Skeletal muscle tissue (tissue), 4 donors: Measurements from ENCODE around the gene USH1C. TPM values are rescaled to one million over a fixed set of nuclear protein-coding genes. Genes with fewer than 3 reads are reported as not detected.
A peak's percentile ranks its signal among the peaks of the same experiment; 100 is the strongest.

Experiments
- H3K27ac ChIP-seq: one replicate; pipeline ENCODE4 v1.7.0; 2013; ENCODE audit warnings: mild to moderate bottlenecking, low read depth, low read length, inconsistent platforms
- H3K27me3 ChIP-seq, 3 donors: one replicate each; pipeline ENCODE4 v1.7.0; 2013; ENCODE audit warnings: low read length in 3 of 3; ENCODE audit not compliant: control insufficient read depth in 3 of 3, insufficient read depth in 3 of 3
- H3K36me3 ChIP-seq, 3 donors: one replicate each; pipeline ENCODE4 v1.7.0; 2013; ENCODE audit warnings: low read length in 3 of 3; ENCODE audit not compliant: control insufficient read depth in 3 of 3, insufficient read depth in 3 of 3
- H3K4me1 ChIP-seq, 3 donors: one replicate each; pipeline ENCODE4 v1.7.0; 2013; ENCODE audit warnings: low read length in 3 of 3, mild to moderate bottlenecking in 3 of 3; ENCODE audit not compliant: control insufficient read depth in 3 of 3, insufficient read depth in 3 of 3
- H3K4me3 ChIP-seq, 3 donors: one replicate each; pipeline ENCODE4 v1.7.0; 2013; ENCODE audit warnings: low read length in 3 of 3
- H3K9ac ChIP-seq, 3 donors: one replicate each; pipeline ENCODE4 v1.7.0; 2013; ENCODE audit warnings: low read length in 3 of 3, mild to moderate bottlenecking in 3 of 3, moderate library complexity in 2 of 3, low read depth in 1 of 3
- H3K9me3 ChIP-seq, 3 donors: one replicate each; pipeline ENCODE4 v1.7.0; 2013; ENCODE audit warnings: low read length in 3 of 3; ENCODE audit not compliant: control insufficient read depth in 3 of 3
- total RNA-seq: library from RNA; depleted of rRNA; stranded (reverse); fragments of >200 nt; gene quantifications from one replicate; pipeline ENCODE4 v1.2.3, GENCODE V29; 2014
- donor health status: Osteomylitis.

The USH1C gene
- total RNA-seq, 1 donor from 2014 or later: not detected

- Histone ChIP-seq H3K9ac (no peak overlapping the region), H3K36me3 (no peaks in the 10 kb centered on the region)
Observed at GRCh38 chr11:17511571-17511970, 32.6 kb downstream of the USH1C start.

GRCh38 chr11:17510507-17511206 is 33.6 kb downstream of the USH1C start:
- H3K27me3 ChIP-seq: peaks cover 0 to 3% (median 0%) of the 10 kb centered on the region in 3 donors
- peaks cover 8 to 20% (median 16%) of the 10 kb centered on the region in 3 donors for H3K4me1 ChIP-seq
- no peaks in the 10 kb centered on the region for H3K9me3 ChIP-seq
- H3K9ac ChIP-seq: no peak overlapping the region
- no peak overlapping the region for H3K4me3 ChIP-seq
- no peak overlapping the region for H3K27ac ChIP-seq
- H3K36me3 ChIP-seq: no peaks in the 10 kb centered on the region

More at GRCh38 chr11:17511571-17511970, 32.6 kb downstream of the USH1C start:
- no peak overlapping the region for H3K27ac ChIP-seq
- H3K4me3 ChIP-seq: no peak overlapping the region
- H3K9me3 ChIP-seq: no peaks in the 10 kb centered on the region
- peaks cover 0 to 3% (median 0%) of the 10 kb centered on the region in 3 donors for H3K27me3 ChIP-seq
- H3K4me1 ChIP-seq: peaks cover 8 to 20% (median 16%) of the 10 kb centered on the region in 3 donors

DNA sequence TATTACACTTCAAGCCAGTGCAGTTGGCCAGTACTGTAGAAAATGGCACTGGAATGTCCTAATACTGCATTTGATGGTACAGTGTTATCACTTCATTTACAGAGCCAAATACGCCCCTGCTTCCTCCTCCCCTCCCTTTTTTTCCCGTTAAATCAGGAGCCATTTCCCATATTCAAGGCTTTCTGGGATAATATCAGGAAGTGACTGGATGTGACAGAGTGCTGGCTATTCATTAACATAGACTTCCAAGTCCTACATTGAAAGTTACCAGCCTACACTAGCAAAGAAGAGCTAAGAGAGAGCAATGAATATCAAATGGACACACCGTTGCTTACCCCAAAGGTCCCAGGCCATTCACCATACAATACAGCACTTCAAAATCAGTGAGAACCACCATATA is 35.4 kb downstream of the USH1C start:
- Histone ChIP-seq H3K9ac (no peak overlapping the region), H3K36me3 (no peaks in the 10 kb centered on the region), H3K27me3 (peaks cover 0 to 3% (median 0%) of the 10 kb centered on the region in 3 donors), H3K27ac (peak overlapping the region; percentile 16), H3K4me1 (peaks cover 25 to 34% (median 32%) of the 10 kb centered on the region in 3 donors), H3K4me3 (no peak overlapping the region), H3K9me3 (no peaks in the 10 kb centered on the region)

- Histone ChIP-seq H3K9me3 (no peaks in the 10 kb centered on the region), H3K4me3 (no peak overlapping the region), H3K27ac (peak overlapping the region; percentile 16), H3K9ac (no peak overlapping the region), H3K27me3 (peaks cover 0 to 3% (median 0%) of the 10 kb centered on the region in 3 donors), H3K4me1 (peaks cover 25 to 34% (median 33%) of the 10 kb centered on the region in 3 donors), H3K36me3 (no peaks in the 10 kb centered on the region)
Observed at GRCh38 chr11:17508306-17508705, 35.9 kb downstream of the USH1C start.

DNA sequence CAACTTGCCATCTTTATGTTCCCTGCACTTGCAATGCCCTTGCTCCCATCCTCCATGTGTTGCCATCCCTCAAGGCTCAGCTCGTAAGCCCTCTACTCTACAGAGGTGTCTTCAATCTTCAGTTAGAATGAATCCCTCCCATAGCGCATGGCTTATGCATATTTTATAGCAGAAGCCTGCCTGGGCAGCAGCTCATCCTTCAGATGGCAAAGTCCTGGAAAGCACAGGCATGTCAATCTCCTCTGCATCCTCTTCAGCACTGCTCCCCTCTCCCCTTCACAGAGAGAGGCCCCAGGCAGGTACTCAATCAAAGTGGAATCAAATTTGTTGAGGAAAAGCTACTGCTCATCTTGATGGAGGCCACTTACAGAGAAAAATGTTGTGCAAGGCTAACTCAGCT is 36.4 kb downstream of the USH1C start:
- Histone ChIP-seq H3K36me3 (no peaks in the 10 kb centered on the region), H3K4me1 (peaks cover 25 to 34% (median 33%) of the 10 kb centered on the region in 3 donors), H3K9ac (no peak overlapping the region), H3K27ac (peak overlapping the region; percentile 16), H3K27me3 (peaks cover 0 to 3% (median 0%) of the 10 kb centered on the region in 3 donors), H3K9me3 (no peaks in the 10 kb centered on the region), H3K4me3 (no peak overlapping the region)

DNA sequence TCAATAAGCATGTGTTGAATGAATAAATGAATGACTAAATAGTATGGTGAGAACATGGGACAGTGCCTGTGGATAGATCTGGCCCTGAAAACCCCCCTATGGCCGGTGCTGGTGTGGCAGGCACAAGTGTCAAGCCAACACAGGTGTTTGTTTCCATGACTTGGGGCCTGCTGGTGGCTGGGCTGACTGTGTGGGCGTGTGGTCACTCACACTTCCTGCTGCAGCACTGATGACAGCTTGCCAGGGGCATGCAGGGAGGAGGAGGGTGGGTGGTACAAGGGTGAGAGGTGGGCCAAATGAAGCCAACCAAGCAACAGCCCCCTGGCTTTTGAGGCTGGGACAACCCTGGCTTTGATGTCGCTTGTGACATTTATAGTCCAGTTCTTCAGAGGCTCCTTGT is 37.3 kb downstream of the USH1C start:
- Histone ChIP-seq H3K9ac (no peak overlapping the region), H3K27ac (no peak overlapping the region), H3K4me1 (peaks cover 25 to 34% (median 33%) of the 10 kb centered on the region in 3 donors), H3K36me3 (no peaks in the 10 kb centered on the region), H3K27me3 (no peaks in the 10 kb centered on the region), H3K4me3 (no peak overlapping the region), H3K9me3 (no peaks in the 10 kb centered on the region)

- H3K4me1 ChIP-seq: peaks cover 21 to 34% (median 31%) of the 10 kb centered on the region in 3 donors
- H3K9ac ChIP-seq: no peak overlapping the region
- H3K9me3 ChIP-seq: no peaks in the 10 kb centered on the region
- no peak overlapping the region for H3K4me3 ChIP-seq
- H3K27me3 ChIP-seq: no peaks in the 10 kb centered on the region
- no peaks in the 10 kb centered on the region for H3K36me3 ChIP-seq
- H3K27ac ChIP-seq: no peak overlapping the region
Observed at GRCh38 chr11:17506314-17506713, 37.9 kb downstream of the USH1C start.

GRCh38 chr11:17505146-17505545 is 39.1 kb downstream of the USH1C start:
- Histone ChIP-seq H3K9me3 (no peaks in the 10 kb centered on the region), H3K4me3 (no peak overlapping the region), H3K27ac (peak overlapping the region; percentile 12), H3K9ac (peak overlapping the region in 1 of 3 donors; percentile 54), H3K36me3 (no peaks in the 10 kb centered on the region), H3K27me3 (peaks cover 0 to 2% (median 0%) of the 10 kb centered on the region in 3 donors), H3K4me1 (peaks cover 21 to 34% (median 31%) of the 10 kb centered on the region in 3 donors)

GRCh38 chr11:17504330-17505107 is 39.7 kb downstream of the USH1C start:
- H3K9ac ChIP-seq: peak overlapping the region in 1 of 3 donors; percentile 54
- H3K9me3 ChIP-seq: no peaks in the 10 kb centered on the region
- H3K4me1 ChIP-seq: peaks cover 21 to 34% (median 31%) of the 10 kb centered on the region in 3 donors
- H3K27me3 ChIP-seq: peaks cover 0 to 3% (median 2%) of the 10 kb centered on the region in 3 donors
- no peaks in the 10 kb centered on the region for H3K36me3 ChIP-seq
- H3K27ac ChIP-seq: peak overlapping the region; percentile 12
- no peak overlapping the region for H3K4me3 ChIP-seq

- peaks cover 0 to 3% (median 2%) of the 10 kb centered on the region in 3 donors for H3K27me3 ChIP-seq
- H3K27ac ChIP-seq: no peak overlapping the region
- no peaks in the 10 kb centered on the region for H3K9me3 ChIP-seq
- H3K9ac ChIP-seq: no peak overlapping the region
- H3K4me3 ChIP-seq: no peak overlapping the region
- H3K36me3 ChIP-seq: no peaks in the 10 kb centered on the region
- H3K4me1 ChIP-seq: peaks cover 17 to 22% (median 18%) of the 10 kb centered on the region in 3 donors
Observed at GRCh38 chr11:17502630-17503029, 41.6 kb downstream of the USH1C start.
